A549 (cell line): ENCODE measurements around the gene CLIP2.

Source experiments
- CTCF ChIP-seq: fragments of >200 bp; sonication (Bioruptor Twin); formaldehyde crosslinking; IDR thresholded peaks from 3 replicates; pipeline ENCODE4 v1.5.1; 2016
- HDAC2 ChIP-seq: fragments of 200-600 bp; sonication (generic); IDR thresholded peaks from 2 replicates; pipeline ENCODE4 v1.6.1; 2016
- JUN ChIP-seq, 2 experiments: fragments of >200 bp; sonication (Bioruptor Twin); formaldehyde crosslinking; IDR thresholded peaks; 2 replicates in 1 of 2; 3 replicates in 1 of 2; pipeline ENCODE4 v1.6.1; 2016 to 2017
- MAFK ChIP-seq: fragments of 450-650 bp; IDR thresholded peaks from 2 replicates; pipeline ENCODE4 v1.6.1; 2014; ENCODE audit not compliant: partially characterized antibody
- POLR2AphosphoS2 ChIP-seq: conservative IDR thresholded peaks from 2 replicates; pipeline ENCODE4 v1.6.1; 2012; ENCODE audit warnings: low read length, improper control_type of control experiment, inconsistent platforms
- RCOR1 ChIP-seq: fragments of 150-350 bp; IDR thresholded peaks from 2 replicates; pipeline ENCODE4 v1.6.1; 2014; ENCODE audit warnings: antibody characterized with exemption, low read length, low read depth
- USF2 ChIP-seq: fragments of 450-650 bp; IDR thresholded peaks from 2 replicates; pipeline ENCODE4 v1.6.1; 2014; ENCODE audit warnings: antibody characterized with exemption
- TF ChIP-seq, protein P1 (sequence below): IDR thresholded peaks from 2 replicates; pipeline ENCODE4 v1.6.1; 2012
- TF ChIP-seq, protein P2 (sequence below): IDR thresholded peaks from 2 replicates; pipeline ENCODE4 v1.6.1; 2012; ENCODE audit warnings: low read depth, borderline replicate concordance

- TF ChIP-seq CTCF (no peak), JUN (IDR thresholded peaks at IDR 0.05) (no peak), POLR2AphosphoS2 (no peak), USF2 (no peak), HDAC2 (no peak), MAFK (no peak), RCOR1 (no peak)
- TF ChIP-seq, protein P1, sequence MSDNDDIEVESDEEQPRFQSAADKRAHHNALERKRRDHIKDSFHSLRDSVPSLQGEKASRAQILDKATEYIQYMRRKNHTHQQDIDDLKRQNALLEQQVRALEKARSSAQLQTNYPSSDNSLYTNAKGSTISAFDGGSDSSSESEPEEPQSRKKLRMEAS = no peak
- TF ChIP-seq, protein P2, sequence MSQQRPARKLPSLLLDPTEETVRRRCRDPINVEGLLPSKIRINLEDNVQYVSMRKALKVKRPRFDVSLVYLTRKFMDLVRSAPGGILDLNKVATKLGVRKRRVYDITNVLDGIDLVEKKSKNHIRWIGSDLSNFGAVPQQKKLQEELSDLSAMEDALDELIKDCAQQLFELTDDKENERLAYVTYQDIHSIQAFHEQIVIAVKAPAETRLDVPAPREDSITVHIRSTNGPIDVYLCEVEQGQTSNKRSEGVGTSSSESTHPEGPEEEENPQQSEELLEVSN = no peak
Measured at GRCh38 chr7:74350751-74351150, 61.5 kb downstream of the CLIP2 start.
